Esophagus muscularis mucosa (tissue), 4 donors: ENCODE data around the gene SLC35F5. TPM values are rescaled to one million over a fixed set of nuclear protein-coding genes. Genes with fewer than 3 reads are reported as not detected.

Experiments
- DNase-seq: peaks from one replicate; pipeline ENCODE4 v3.0.0-alpha.2; 2017; ENCODE audit errors: extremely low spot score
- H3K27ac ChIP-seq, 4 donors: fragments of 200-600 bp; sonication (generic); replicated peaks in 1 of 4; 1 replicate in 3 of 4; 2 replicates in 1 of 4; pipeline ENCODE4 v1.5.1; 2016 to 2019; ENCODE audit warnings: mild to moderate bottlenecking in 1 of 4
- H3K27me3 ChIP-seq, 4 donors: fragments of 200-600 bp; sonication (generic); one replicate each; pipeline versions ENCODE4 v1.5.1 to v1.6.0; 2016 to 2019
- H3K36me3 ChIP-seq, 4 donors: fragments of 200-600 bp; sonication (generic); one replicate each; pipeline ENCODE4 v1.5.1; 2016 to 2019
- H3K4me1 ChIP-seq, 4 donors: fragments of 200-600 bp; sonication (generic); one replicate each; pipeline ENCODE4 v1.5.1; 2016 to 2019
- H3K4me3 ChIP-seq, 4 donors: fragments of 200-600 bp; sonication (generic); 1 replicate in 2 of 4; 2 replicates in 2 of 4; pipeline ENCODE4 v1.5.1; 2016 to 2019; ENCODE audit warnings: mild to moderate bottlenecking in 4 of 4, moderate library complexity in 1 of 4
- H3K9me3 ChIP-seq, 4 donors: fragments of 200-600 bp; sonication (generic); 1 replicate in 3 of 4; 2 replicates in 1 of 4; pipeline ENCODE4 v1.5.1; 2016 to 2019
- EP300 ChIP-seq: sonication (generic); formaldehyde crosslinking; IDR thresholded peaks from one replicate; pipeline ENCODE4 v1.6.1; 2017; ENCODE audit warnings: antibody characterized with exemption
- POLR2A ChIP-seq: fragments of 450-650 bp; IDR thresholded peaks from one replicate; pipeline ENCODE4 v1.6.1; 2017; ENCODE audit warnings: antibody characterized with exemption, moderate library complexity, mild to moderate bottlenecking, low read depth
- POLR2AphosphoS5 ChIP-seq, 2 donors: sonication (generic); formaldehyde crosslinking; IDR thresholded peaks; one replicate each; pipeline ENCODE4 v1.6.1; 2017; ENCODE audit warnings: antibody characterized with exemption in 2 of 2
- WGBS: methylation state at CpG from one replicate; pipeline ENCODE4 v1.1.5; 2018; 5-methylcytosine and 5-hydroxymethylcytosine counted together
- intact Hi-C: fragments of 100-400 bp; cut with DNase I; formaldehyde crosslinking; loops from one replicate; pipeline ENCODE4 v1.15.1; 2023
- total RNA-seq, 4 donors: library from RNA; depleted of rRNA; stranded (reverse); fragments of >200 nt; gene quantifications; one replicate each; pipeline versions ENCODE4 v1.1.0 to v1.2.1, GENCODE V29; 2016
- TF ChIP-seq, protein P1 (sequence below), 3 experiments: fragments of 200-600 bp in 2 of 3; fragments of 450-650 bp in 1 of 3; sonication (generic) in 2 of 3; IDR thresholded peaks; one replicate each; pipeline ENCODE4 v1.5.1; 2017 to 2019; ENCODE audit warnings: antibody characterized with exemption in 3 of 3, mild to moderate bottlenecking in 2 of 3, moderate library complexity in 1 of 3

Gene SLC35F5
- total RNA-seq, 4 donors from 2014 or later, result 40.9 to 53.2 (median 48.0) TPM

DNA sequence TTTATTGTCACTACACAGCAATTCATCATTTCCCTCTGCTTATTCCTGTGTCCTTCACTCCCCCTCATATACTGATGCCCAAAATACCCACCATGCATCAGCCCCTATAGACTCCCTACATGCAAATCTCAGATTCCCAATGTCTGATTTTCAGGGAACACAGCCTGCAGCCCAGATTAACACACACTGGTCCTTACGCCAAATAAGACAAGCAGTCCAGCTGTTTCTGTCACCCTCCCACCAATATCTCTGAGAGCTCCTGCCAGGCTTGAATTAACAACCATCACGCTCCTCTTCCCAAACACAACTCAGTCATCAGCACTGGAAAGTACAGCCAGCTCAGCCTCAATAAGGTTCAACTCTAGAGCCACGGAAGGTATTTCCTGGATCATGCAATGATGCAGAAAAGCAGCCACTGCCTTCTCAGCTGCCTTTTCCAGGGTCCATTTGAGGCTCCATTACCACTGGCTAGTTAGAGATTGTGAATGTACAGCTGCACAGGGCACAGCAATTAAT is 39.0 kb upstream of the SLC35F5 start:
- H3K4me1 ChIP-seq, result no peaks in the 10 kb centered on the region
- H3K4me3 ChIP-seq, result no peak overlapping the region
- intact Hi-C loops, result no loop called here
- no peak for DNase-seq
- H3K27ac ChIP-seq, result no peak overlapping the region
- no peak for TF ChIP-seq POLR2A
- TF ChIP-seq, protein P1, sequence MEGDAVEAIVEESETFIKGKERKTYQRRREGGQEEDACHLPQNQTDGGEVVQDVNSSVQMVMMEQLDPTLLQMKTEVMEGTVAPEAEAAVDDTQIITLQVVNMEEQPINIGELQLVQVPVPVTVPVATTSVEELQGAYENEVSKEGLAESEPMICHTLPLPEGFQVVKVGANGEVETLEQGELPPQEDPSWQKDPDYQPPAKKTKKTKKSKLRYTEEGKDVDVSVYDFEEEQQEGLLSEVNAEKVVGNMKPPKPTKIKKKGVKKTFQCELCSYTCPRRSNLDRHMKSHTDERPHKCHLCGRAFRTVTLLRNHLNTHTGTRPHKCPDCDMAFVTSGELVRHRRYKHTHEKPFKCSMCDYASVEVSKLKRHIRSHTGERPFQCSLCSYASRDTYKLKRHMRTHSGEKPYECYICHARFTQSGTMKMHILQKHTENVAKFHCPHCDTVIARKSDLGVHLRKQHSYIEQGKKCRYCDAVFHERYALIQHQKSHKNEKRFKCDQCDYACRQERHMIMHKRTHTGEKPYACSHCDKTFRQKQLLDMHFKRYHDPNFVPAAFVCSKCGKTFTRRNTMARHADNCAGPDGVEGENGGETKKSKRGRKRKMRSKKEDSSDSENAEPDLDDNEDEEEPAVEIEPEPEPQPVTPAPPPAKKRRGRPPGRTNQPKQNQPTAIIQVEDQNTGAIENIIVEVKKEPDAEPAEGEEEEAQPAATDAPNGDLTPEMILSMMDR (IDR thresholded peaks at IDR 0.05), result no peak
- no peak for TF ChIP-seq POLR2AphosphoS5 (IDR thresholded peaks at IDR 0.05)
- TF ChIP-seq EP300, result no peak
- WGBS, result 52% methylated on average over 3 of the region's 3 CpGs
- no peaks in the 10 kb centered on the region for H3K36me3 ChIP-seq
- no peaks in the 10 kb centered on the region for H3K9me3 ChIP-seq
- peaks cover 0 to 4% (median 0%) of the 10 kb centered on the region in 4 donors for H3K27me3 ChIP-seq

DNA sequence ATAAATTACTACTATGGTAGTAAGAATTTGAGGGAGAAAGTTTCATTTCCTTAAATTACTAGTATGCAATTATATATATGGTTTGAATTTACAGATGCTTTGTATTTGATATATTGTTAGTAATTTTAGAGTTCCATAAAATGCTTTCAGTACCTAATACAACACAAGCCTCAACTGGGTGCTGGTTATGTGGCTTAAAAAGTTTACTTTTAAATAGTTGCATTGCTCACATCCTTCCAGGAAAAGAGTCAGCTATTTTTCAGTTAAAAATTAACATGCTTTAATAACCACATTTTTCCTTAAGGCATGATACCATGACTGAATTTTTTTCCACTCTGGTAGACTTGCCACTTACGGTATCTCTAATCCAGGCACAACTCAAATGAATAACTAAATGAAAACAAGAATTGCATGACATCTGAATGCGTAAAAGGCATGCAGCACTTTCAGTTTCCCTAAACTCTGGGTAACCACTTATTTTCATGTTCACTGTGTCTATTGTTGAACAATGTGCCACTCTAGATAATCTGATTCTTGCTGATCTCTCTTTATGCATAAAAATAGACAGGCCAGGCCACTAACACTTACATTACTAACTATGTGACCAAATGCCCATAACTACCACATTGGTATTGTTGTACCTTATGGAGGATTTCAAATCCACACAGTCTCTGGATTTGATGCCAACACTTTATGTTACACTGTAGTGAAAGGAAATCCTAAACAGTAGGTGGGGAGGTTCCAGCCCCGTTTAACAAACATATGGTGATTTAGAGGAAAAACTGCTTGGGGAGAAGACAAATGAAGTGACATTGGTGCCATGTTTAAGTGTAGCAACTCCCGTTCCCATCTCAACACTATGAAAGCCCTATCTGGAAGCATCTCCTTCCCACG is 35.5 kb upstream of the SLC35F5 start:
- TF ChIP-seq, protein P1 (IDR thresholded peaks at IDR 0.05), result no peak
- TF ChIP-seq EP300 (no peak), POLR2A (no peak), POLR2AphosphoS5 (IDR thresholded peaks at IDR 0.05) (no peak)
- H3K4me3 ChIP-seq, result no peak overlapping the region
- no peak for DNase-seq
- H3K27me3 ChIP-seq, result peaks cover 0 to 4% (median 0%) of the 10 kb centered on the region in 4 donors
- 60% methylated on average over 5 of the region's 5 CpGs for WGBS
- H3K9me3 ChIP-seq, result no peaks in the 10 kb centered on the region
- H3K36me3 ChIP-seq, result no peaks in the 10 kb centered on the region
- no peak overlapping the region for H3K27ac ChIP-seq
- no peaks in the 10 kb centered on the region for H3K4me1 ChIP-seq
- intact Hi-C loops, result no loop called here

DNA sequence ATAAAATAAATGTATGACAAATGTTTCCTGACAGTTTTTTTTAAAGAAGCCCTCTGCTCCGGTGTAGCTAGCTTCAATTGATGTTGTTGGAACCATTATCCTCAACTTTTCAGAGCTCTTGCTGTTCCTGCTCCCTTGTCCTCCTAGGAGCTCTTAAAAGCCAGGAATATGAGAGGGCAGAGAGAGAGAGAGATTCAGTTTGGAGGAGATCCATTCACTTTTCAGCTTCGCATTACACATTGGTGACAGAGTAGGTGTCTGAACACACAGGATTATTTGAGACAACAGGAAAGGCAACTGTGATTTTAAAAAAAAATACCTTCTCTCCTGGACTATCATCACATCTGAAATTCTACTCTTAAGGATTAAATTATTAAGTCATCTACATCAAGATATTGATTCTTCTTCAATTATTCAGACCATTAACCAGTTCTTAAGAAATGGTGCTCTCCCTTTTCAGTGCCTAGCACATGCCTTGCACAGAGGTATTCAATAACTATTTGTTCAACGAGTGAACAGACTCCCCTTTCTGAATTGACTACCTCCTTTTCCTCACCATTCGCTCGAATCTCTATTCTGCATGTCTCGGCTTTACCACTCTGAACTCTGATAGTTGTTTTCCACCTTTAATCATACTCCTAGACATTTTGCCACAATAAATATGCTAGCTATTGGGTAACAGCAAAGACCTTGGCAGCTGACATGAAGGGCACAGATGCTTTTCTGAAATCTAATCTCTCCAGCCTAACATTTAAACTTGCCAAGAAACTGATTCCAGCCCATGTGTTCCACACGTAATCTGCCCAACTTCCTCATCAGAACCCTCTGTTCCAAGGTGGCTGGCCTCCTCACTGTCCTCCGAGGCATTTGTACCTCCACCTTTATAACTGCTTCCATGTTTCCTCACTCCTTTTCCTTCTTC is 28.6 kb upstream of the SLC35F5 start:
- no peak for DNase-seq
- no peak overlapping the region for H3K27ac ChIP-seq
- intact Hi-C loops, result no loop called here
- H3K36me3 ChIP-seq, result no peaks in the 10 kb centered on the region
- TF ChIP-seq, protein P1 (IDR thresholded peaks at IDR 0.05), result no peak
- TF ChIP-seq POLR2AphosphoS5 (IDR thresholded peaks at IDR 0.05), result no peak
- TF ChIP-seq EP300, result no peak
- TF ChIP-seq POLR2A, result no peak
- H3K9me3 ChIP-seq, result no peaks in the 10 kb centered on the region
- no peak overlapping the region for H3K4me3 ChIP-seq
- WGBS, result 87% methylated on average over 8 of the region's 8 CpGs
- H3K4me1 ChIP-seq, result no peaks in the 10 kb centered on the region
- H3K27me3 ChIP-seq, result no peaks in the 10 kb centered on the region

DNA sequence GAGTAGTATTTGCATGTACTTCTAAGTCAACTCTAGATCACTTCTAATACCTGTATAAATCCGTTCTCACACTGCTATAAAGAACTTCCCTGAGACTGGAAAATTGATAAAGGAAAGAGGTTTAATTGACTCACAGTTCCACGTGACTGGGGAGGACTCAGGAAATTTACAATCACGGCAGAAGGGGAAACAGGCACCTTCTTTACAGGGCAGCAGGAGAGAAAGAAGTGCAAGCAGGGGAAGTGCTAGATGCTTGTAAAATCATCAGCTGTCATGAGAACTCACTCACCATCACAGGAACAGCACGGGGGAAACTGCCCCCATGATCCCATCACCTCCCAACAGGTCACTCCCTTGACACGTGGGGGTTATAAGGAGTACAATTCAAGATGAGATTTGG is 24.0 kb upstream of the SLC35F5 start:
- no peak for DNase-seq
- intact Hi-C loops, result no loop called here
- H3K4me3 ChIP-seq, result no peak overlapping the region
- H3K27me3 ChIP-seq, result no peaks in the 10 kb centered on the region
- H3K27ac ChIP-seq, result no peak overlapping the region
- TF ChIP-seq, protein P1 (IDR thresholded peaks at IDR 0.05), result no peak
- TF ChIP-seq EP300 (no peak), POLR2AphosphoS5 (IDR thresholded peaks at IDR 0.05) (no peak), POLR2A (no peak)
- WGBS, result 54% methylated on average over 5 of the region's 5 CpGs
- no peaks in the 10 kb centered on the region for H3K4me1 ChIP-seq
- no peaks in the 10 kb centered on the region for H3K36me3 ChIP-seq
- H3K9me3 ChIP-seq, result no peaks in the 10 kb centered on the region
